Measurements from ENCODE around the gene LTV1.

GRCh38 chr6:143901885-143902750 is 59.0 kb downstream of the LTV1 start:
- TF ChIP-seq HDAC2 (IDR thresholded peaks at IDR 0.05) (no peak), ZNF778 (CRISPR knock-in tag; IDR thresholded peaks at IDR 0.05) (no peak), CBX2 (IDR thresholded peaks at IDR 0.05; ENCODE audit: insufficient read depth, low read length, poor library complexity, severe bottlenecking) (no peak), SAFB2 (IDR thresholded peaks at IDR 0.05; ENCODE audit: borderline replicate concordance, low read depth, low read length, severe bottlenecking) (no peak), ARID2 (IDR thresholded peaks at IDR 0.05) (no peak), POLR2A (conservative IDR thresholded peaks at IDR 0.05) (no peak), SMARCC2 (IDR thresholded peaks at IDR 0.05; ENCODE audit: low read depth) (no peak), HMBOX1 (IDR thresholded peaks at IDR 0.05) (no peak), HCFC1 (IDR thresholded peaks at IDR 0.05; ENCODE audit: low read depth, low read length) (no peak), CHD4 (IDR thresholded peaks at IDR 0.05; ENCODE audit: insufficient read depth, insufficient replicate concordance, low read depth, low read length, poor library complexity, severe bottlenecking) (no peak), MBD2 (IDR thresholded peaks at IDR 0.05; ENCODE audit: borderline replicate concordance, low read depth) (no peak), RAD21 (CRISPR knock-in tag; conservative IDR thresholded peaks at IDR 0.05 in 1 of 2, IDR thresholded peaks at IDR 0.05 in 1 of 2) (no peak)
